Activated T-cell treated with anti-CD3 and anti-CD28 coated beads for 1 hour (primary cell): Measurements from ENCODE around the gene EIPR1.

ENCODE experiments used
- DNase-seq: peaks from one replicate; pipeline ENCODE4 v3.0.0-alpha.2; 2020; ENCODE audit warnings: low read depth

Gene EIPR1

DNA sequence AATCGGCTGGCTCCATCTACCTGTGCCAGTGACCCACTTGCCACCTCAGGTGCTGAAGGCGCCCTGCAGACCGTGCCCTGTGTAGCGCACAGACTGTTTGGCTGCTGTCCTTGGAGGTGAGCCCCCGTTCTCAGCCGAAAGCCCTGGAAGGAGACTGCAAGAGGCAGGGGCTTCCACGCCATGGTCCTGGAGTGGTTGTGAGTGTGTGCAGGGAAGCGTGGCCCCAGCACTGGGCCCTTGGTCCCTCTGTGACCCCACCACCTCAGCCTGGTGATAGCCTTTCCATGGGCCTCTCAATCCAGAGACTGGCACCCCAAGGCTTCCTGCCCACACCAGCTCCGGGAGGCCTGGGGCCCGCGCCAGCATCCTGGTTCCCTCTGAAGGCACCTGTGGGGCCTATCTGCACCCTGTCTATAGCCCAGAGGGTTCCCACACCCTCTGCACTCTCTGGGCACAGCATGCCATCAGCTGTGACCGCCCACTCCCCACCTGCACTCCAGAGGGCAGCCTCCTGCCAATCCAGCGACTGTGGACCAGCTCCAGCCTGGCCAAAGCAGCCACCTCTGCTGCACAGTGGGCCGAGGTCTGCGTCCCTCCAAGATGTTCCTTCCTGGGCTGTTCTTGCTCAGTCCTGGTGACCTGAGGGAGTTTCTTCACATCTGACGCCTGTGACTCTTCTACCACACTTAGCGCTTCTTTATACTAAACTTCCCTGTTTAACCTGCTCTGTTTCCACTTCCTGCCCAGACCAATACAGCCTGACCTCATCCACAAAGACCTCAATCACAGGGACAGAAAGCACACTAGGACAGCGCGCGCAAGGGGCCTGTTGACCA lies 109.5 kb downstream of the EIPR1 start:
- DNase-seq, result no peak

- DNase-seq, result no peak
Observed at GRCh38 chr2:3266925-3267867, 110.4 kb downstream of the EIPR1 start.

DNA sequence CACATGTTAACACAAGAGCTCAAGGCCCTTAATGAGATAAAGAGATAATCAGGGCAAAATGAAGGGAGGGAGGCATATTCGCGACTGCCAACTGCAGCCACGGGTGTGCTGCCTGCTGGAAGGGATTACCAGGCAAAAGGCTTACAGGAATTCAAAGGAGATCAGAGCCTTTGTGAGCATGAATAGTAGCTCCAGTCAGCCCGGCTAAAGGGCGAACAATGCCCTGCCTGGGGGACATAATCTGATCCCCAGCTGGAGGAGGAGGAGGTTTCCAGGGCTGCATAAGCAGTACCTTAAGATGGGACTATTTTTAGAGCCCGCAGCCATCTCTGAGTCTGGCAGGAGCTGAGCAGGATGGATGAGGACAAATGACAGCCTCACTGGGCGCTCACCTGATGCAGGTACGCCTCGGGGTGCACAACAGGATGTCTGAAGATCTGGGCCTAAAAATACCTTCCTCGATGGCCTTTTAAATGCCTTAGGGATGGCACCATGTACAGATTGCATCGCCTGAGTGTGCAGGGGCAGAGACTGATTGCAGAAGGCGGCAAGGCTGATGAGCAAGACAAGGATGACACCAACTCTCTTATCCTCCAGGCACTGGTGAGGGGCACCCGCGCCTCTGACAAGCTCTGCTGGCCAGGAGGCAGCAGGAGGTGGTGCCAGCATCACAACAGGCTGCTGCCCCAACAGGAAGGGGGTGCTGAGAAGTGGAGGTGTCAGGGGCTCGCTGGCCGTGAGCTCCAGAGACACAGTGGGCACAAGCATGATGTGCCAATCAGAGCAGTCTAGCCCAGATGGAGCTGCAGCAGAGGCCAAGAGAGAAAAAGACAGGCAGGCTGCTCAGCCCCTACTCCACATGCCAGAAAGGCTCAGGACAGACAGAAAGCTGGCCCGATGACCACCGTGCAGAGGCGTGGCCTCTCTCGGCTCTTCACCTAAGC lies 111.4 kb downstream of the EIPR1 start:
- DNase-seq, result no peak

- no peak for DNase-seq
Observed at GRCh38 chr2:3265471-3265870, 112.1 kb downstream of the EIPR1 start.

DNA sequence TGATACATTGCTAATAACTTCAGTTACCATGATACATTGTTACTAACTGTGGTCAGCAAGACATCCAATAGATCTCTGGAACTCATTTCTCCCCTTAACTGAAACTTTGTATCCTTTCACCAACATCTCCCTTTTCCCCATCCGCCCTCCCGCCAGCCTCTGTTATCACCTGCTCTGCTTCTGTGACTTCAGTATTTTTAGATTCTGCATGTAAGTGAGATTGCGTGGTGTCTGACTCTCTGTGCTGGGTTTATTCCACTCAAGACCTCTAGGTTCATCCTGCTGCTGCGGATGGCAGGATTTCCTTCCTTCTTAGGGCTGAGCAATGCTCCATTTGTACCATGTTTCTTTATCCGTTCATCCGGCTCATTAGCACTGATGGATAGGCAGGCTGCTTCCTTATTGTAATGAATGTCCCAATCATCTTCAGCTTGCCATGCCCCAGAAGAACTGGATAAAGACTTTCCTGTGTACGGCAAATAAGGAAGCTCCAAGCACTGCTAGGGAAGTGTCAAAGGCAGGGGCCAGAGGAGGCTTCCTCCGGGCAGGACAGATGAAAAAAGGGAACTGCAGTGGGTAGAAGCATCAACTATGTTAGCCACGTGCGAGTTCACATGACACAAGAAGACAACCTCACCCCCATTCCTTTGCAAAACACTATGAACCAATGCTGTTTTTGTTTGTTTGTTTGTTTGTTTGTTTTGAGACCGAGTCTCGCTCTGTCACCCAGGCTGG lies 113.4 kb downstream of the EIPR1 start:
- DNase-seq, result no peak

DNA sequence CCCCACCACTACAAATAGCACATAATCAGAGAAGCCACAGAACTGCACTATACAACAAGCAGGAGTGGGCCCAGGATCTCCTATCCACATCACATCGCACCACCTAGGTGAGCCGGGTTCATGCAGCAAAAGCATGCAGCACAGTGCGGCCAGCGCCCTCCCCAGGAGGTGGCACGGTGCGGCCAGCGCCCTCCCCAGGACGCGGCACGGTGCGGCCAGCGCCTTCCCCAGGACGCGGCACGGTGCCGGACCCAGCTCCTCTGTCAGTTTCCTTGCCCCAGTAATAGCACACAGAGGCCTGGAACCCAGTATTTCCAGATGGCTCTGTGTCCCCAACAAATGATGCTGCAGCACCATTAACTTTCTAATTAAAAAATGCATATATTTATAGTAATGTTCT lies 114.1 kb downstream of the EIPR1 start:
- no peak for DNase-seq

DNA sequence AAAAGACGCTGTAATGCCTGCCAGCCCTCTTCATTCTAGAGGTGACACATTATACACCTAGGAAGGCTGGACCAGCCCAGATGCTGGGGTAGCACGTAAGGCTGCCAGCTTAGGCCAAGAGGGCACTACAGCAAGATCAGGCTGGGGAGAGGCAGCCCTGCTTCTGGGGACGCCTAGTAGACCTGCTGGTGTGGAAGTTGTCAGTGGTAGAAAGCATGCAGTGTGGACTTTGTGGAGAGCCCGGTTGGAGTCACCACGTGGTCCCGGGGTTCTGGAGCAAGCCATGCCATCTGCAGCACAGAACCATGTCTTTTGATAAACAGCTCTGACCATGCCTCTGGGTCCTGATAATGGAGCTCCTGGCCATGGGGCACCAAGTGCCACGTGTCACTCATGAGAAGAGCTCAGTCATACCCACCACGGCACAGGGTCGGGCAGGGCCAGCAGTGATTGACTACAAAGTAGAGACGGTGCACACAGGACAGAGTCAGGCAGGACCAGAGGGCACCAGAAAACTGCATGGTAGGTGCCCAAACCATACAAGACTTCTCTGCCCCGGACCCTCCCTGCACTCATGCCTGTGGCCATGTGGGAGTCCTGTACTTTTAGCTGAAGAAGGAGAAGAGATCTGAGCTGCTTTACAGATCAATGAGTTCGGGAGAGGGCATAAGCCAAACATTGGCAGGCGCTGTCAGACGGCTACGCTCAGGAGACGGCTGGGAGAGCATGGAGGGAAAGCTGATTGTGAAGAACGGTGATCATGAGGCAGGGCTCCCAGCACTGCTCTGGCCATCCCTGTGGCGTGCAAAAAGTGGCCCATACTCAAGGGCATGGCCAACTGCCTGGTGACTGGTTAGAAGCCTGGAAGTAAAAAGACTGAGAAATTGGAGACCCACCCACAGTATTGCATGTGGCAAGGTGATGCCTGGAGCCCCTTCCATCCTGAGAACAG lies 114.9 kb downstream of the EIPR1 start:
- DNase-seq, result no peak

DNA sequence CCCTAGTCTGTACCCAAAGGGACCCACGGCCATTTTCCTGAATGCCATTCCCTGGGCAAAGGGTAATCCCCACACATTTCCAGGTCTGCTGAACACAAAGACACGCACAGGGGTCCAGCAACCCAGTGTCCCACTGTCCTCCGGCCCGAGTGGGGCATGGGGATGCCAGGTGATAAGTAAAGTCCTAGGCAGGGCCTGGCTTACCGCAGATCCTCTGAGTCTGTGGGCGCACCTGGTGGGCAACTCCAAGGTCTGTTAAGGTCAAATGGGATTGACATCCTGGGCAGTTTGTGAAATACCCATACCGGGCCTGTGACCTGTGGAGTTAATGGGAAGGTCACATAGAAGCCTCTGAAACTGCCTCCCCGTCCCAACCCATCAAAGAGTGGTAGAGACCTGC lies 116.1 kb downstream of the EIPR1 start:
- DNase-seq, result no peak

GRCh38 chr2:3260959-3261358 lies 116.7 kb downstream of the EIPR1 start:
- DNase-seq, result no peak

DNA sequence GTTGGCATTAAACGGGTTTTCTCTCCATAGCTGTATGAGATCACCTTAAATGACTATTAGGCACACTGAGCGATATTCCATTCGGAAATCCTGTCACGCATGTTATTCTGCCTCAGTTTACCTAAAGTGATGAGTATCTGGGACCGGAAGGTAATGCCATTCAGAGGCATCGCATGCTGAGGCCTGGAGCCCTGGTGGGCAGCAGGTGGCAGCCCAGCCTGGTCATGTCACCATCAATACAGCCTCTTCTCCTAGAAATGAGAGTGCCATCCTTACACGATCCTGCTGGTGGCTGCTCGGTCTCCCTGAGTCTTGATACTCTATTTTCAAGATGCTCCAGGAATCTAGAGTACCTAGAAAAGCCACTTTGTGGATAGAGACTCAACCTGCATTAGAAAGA lies 119.8 kb downstream of the EIPR1 start:
- DNase-seq, result no peak

GRCh38 chr2:3257166-3257565 lies 120.5 kb downstream of the EIPR1 start:
- no peak for DNase-seq

DNA sequence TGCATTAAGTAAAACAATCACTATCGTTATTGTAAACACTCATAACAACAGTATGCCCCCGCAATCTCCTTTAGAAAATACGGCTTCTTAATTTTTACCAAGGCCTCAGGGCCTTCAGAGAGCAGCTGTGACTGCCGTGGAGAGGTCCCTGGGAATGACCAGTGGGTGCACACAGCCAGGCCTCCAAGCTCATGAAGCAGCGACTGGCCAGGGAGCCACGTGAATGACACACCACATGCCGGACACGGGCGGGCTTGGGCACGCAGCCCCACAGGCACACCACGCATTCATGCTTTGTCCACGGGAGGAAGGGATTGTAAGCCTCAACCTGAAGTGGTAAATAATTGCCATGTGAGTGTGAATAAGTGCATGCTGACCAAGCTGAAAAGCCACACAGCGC lies 121.0 kb downstream of the EIPR1 start:
- DNase-seq, result no peak

DNA sequence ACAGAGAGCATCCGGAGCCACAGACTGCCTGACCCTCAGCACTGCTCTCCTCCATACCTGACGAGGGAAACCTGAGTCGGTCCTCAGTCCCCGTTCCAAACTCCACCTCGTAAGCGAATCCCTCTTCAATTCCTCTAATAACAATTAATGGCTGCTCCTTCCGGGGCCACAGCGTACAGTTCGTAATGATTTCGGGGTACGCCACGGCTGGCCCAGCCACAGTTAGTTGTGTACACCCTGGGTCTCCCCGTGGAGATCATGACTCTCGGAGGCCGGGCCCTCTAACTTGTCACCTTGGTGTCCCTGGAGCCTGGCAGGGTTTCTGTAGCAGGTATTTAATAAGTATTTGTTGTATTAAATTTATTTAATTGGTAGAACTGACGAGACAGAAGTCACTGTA lies 121.5 kb downstream of the EIPR1 start:
- DNase-seq, result no peak

DNA sequence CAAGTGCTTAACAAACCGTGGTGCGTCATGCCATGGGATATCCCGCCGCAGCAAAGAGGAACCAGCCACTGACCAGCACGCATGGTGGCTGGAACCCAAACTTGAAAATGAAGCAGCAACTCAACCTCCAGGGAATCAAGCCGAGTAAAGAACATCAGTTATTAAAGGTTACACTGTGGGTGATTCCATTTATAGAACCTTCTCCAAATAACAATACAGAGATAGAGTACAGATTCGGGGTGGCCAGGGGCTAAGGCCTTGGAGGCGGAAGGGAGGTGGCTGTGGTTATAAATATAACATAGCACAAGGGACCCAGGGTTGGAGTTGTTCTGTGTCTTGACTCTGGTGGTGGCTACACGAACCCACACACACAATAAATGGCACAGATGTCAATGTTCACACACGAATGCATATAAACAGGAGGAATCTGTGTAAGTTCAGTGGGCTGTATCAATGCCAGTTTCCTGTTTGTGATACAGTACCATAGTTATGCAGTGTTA lies 123.1 kb downstream of the EIPR1 start:
- no peak for DNase-seq

DNA sequence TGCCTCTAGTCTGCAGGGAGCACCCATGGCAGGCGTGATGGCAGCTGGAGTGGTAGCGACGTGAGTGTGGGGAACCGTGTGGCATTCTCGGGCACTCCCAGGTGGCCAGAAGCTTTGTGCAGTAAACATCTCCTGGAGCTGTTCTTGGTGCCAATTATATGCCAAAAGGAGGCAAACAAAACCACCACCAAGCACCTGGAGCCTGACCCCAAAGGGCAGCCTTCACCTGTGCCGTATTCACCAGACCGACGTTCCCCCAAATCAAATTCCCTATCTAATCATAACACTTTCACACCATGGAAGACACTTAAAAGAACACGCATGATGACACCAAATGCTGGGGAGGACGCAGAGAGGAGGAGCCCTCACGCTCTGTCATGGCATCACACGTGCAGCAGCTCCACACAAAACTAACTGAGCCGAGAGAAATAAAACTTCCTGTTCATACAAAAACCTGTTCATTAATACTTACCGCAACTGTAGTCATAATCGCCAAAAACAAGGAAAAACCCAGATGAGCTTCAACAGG lies 123.6 kb downstream of the EIPR1 start:
- DNase-seq, result no peak

GRCh38 chr2:3251946-3252345 lies 125.7 kb downstream of the EIPR1 start:
- DNase-seq, result no peak

DNA sequence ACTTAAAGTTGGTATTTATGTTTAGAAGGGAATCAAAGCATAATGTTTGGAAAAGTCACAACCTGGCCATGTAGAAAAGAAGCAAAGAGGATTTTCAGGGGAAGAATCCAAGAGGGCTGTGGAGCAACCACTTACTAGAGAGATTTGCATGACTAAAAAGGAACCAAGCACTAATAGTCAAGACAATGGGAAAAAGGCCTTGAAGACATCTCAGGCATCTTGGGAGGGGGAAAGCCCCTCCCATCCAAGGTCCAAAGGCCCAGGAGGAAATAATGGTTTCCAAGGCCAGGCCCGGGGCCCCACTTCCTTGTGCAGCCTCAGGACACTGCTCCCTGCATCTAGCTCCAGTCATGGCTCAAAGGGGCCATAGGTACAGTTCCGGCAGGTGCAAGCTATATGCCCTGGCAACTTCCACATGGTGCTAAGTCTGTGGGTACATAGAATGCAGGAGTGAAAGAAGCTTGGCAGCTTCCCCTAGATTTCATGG lies 128.1 kb downstream of the EIPR1 start:
- no peak for DNase-seq

GRCh38 chr2:3248754-3249475 lies 128.7 kb downstream of the EIPR1 start:
- no peak for DNase-seq
